ENCODE measurements around the gene PLEKHM3.

The PLEKHM3 gene

GRCh38 chr2:207935991-207936370, 89.3 kb downstream of the PLEKHM3 start:
- Mint-ChIP-seq H3K27ac (no peak overlapping the region), H3K27me3 (ENCODE audit: low read depth) (no peaks in the 10 kb centered on the region), H3K4me3 (no peak overlapping the region)

GRCh38 chr2:207935121-207935990, 90.0 kb downstream of the PLEKHM3 start:
- H3K9me3 Mint-ChIP-seq, result no peaks in the 10 kb centered on the region
- no peak overlapping the region for H3K27ac Mint-ChIP-seq
- H3K27me3 Mint-ChIP-seq (ENCODE audit: low read depth), result no peaks in the 10 kb centered on the region
- no peak overlapping the region for H3K4me3 Mint-ChIP-seq
- H3K4me1 Mint-ChIP-seq (ENCODE audit: low read depth), result no peaks in the 10 kb centered on the region
- H3K36me3 Mint-ChIP-seq (ENCODE audit: low read depth), result no peaks in the 10 kb centered on the region

More at GRCh38 chr2:207935991-207936370, 89.3 kb downstream of the PLEKHM3 start:
- no peaks in the 10 kb centered on the region for H3K36me3 Mint-ChIP-seq (ENCODE audit: low read depth)
- H3K4me1 Mint-ChIP-seq (ENCODE audit: low read depth), result no peaks in the 10 kb centered on the region
- H3K9me3 Mint-ChIP-seq, result no peaks in the 10 kb centered on the region

GRCh38 chr2:207934720-207935119, 90.6 kb downstream of the PLEKHM3 start:
- Mint-ChIP-seq H3K9me3 (no peaks in the 10 kb centered on the region), H3K27me3 (ENCODE audit: low read depth) (no peaks in the 10 kb centered on the region), H3K4me1 (ENCODE audit: low read depth) (no peaks in the 10 kb centered on the region), H3K36me3 (ENCODE audit: low read depth) (no peaks in the 10 kb centered on the region), H3K27ac (no peak overlapping the region), H3K4me3 (no peak overlapping the region)

GRCh38 chr2:207933396-207934065, 91.8 kb downstream of the PLEKHM3 start:
- no peak overlapping the region for H3K4me3 Mint-ChIP-seq
- no peaks in the 10 kb centered on the region for H3K9me3 Mint-ChIP-seq
- H3K27ac Mint-ChIP-seq, result no peak overlapping the region
- no peaks in the 10 kb centered on the region for H3K4me1 Mint-ChIP-seq (ENCODE audit: low read depth)
- H3K36me3 Mint-ChIP-seq (ENCODE audit: low read depth), result no peaks in the 10 kb centered on the region
- H3K27me3 Mint-ChIP-seq (ENCODE audit: low read depth), result no peaks in the 10 kb centered on the region

GRCh38 chr2:207932106-207932505, 93.2 kb downstream of the PLEKHM3 start:
- no peak overlapping the region for H3K27ac Mint-ChIP-seq
- no peak overlapping the region for H3K4me3 Mint-ChIP-seq
- H3K9me3 Mint-ChIP-seq, result no peaks in the 10 kb centered on the region
- H3K27me3 Mint-ChIP-seq (ENCODE audit: low read depth), result no peaks in the 10 kb centered on the region
- no peaks in the 10 kb centered on the region for H3K36me3 Mint-ChIP-seq (ENCODE audit: low read depth)
- no peaks in the 10 kb centered on the region for H3K4me1 Mint-ChIP-seq (ENCODE audit: low read depth)

- no peaks in the 10 kb centered on the region for H3K9me3 Mint-ChIP-seq
- H3K27ac Mint-ChIP-seq, result no peak overlapping the region
- H3K4me1 Mint-ChIP-seq (ENCODE audit: low read depth), result peaks cover 2% of the 10 kb centered on the region
- H3K27me3 Mint-ChIP-seq (ENCODE audit: low read depth), result no peaks in the 10 kb centered on the region
- no peak overlapping the region for H3K4me3 Mint-ChIP-seq
- H3K36me3 Mint-ChIP-seq (ENCODE audit: low read depth), result no peaks in the 10 kb centered on the region
Measured at GRCh38 chr2:207930747-207931146, 94.6 kb downstream of the PLEKHM3 start.

- Mint-ChIP-seq H3K27ac (no peak overlapping the region), H3K36me3 (ENCODE audit: low read depth) (no peaks in the 10 kb centered on the region), H3K27me3 (ENCODE audit: low read depth) (no peaks in the 10 kb centered on the region), H3K4me1 (ENCODE audit: low read depth) (peaks cover 5% of the 10 kb centered on the region), H3K9me3 (no peaks in the 10 kb centered on the region), H3K4me3 (no peak overlapping the region)
Measured at GRCh38 chr2:207929923-207930322, 95.4 kb downstream of the PLEKHM3 start.

GRCh38 chr2:207928079-207928478, 97.2 kb downstream of the PLEKHM3 start:
- Mint-ChIP-seq H3K27ac (no peak overlapping the region), H3K4me3 (no peak overlapping the region), H3K27me3 (ENCODE audit: low read depth) (no peaks in the 10 kb centered on the region), H3K36me3 (ENCODE audit: low read depth) (no peaks in the 10 kb centered on the region), H3K9me3 (no peaks in the 10 kb centered on the region), H3K4me1 (ENCODE audit: low read depth) (peaks cover 5% of the 10 kb centered on the region)

- H3K4me3 Mint-ChIP-seq, result no peak overlapping the region
- H3K36me3 Mint-ChIP-seq (ENCODE audit: low read depth), result no peaks in the 10 kb centered on the region
- H3K4me1 Mint-ChIP-seq (ENCODE audit: low read depth), result peaks cover 5% of the 10 kb centered on the region
- H3K9me3 Mint-ChIP-seq, result no peaks in the 10 kb centered on the region
- no peaks in the 10 kb centered on the region for H3K27me3 Mint-ChIP-seq (ENCODE audit: low read depth)
- H3K27ac Mint-ChIP-seq, result no peak overlapping the region
Measured at GRCh38 chr2:207926989-207927300, 98.4 kb downstream of the PLEKHM3 start.

GRCh38 chr2:207926133-207926988, 99.0 kb downstream of the PLEKHM3 start:
- Mint-ChIP-seq H3K4me1 (ENCODE audit: low read depth) (peaks cover 5% of the 10 kb centered on the region), H3K9me3 (no peaks in the 10 kb centered on the region), H3K4me3 (no peak overlapping the region), H3K27me3 (ENCODE audit: low read depth) (no peaks in the 10 kb centered on the region), H3K27ac (no peak overlapping the region), H3K36me3 (ENCODE audit: low read depth) (no peaks in the 10 kb centered on the region)

- Mint-ChIP-seq H3K4me3 (peak overlapping the region; percentile 16), H3K36me3 (ENCODE audit: low read depth) (no peaks in the 10 kb centered on the region), H3K27ac (no peak overlapping the region), H3K27me3 (ENCODE audit: low read depth) (no peaks in the 10 kb centered on the region), H3K9me3 (no peaks in the 10 kb centered on the region), H3K4me1 (ENCODE audit: low read depth) (peaks cover 5% of the 10 kb centered on the region)
Measured at GRCh38 chr2:207925601-207926000, 99.7 kb downstream of the PLEKHM3 start.

- H3K4me1 Mint-ChIP-seq (ENCODE audit: low read depth), result peaks cover 5% of the 10 kb centered on the region
- H3K4me3 Mint-ChIP-seq, result no peak overlapping the region
- H3K27me3 Mint-ChIP-seq (ENCODE audit: low read depth), result no peaks in the 10 kb centered on the region
- H3K9me3 Mint-ChIP-seq, result no peaks in the 10 kb centered on the region
- H3K36me3 Mint-ChIP-seq (ENCODE audit: low read depth), result no peaks in the 10 kb centered on the region
- no peak overlapping the region for H3K27ac Mint-ChIP-seq
Measured at GRCh38 chr2:207921606-207922005, 103.7 kb downstream of the PLEKHM3 start.

GRCh38 chr2:207920721-207921120, 104.6 kb downstream of the PLEKHM3 start:
- H3K4me3 Mint-ChIP-seq, result no peak overlapping the region
- peaks cover 3% of the 10 kb centered on the region for H3K4me1 Mint-ChIP-seq (ENCODE audit: low read depth)
- no peaks in the 10 kb centered on the region for H3K9me3 Mint-ChIP-seq
- no peaks in the 10 kb centered on the region for H3K27me3 Mint-ChIP-seq (ENCODE audit: low read depth)
- no peak overlapping the region for H3K27ac Mint-ChIP-seq
- H3K36me3 Mint-ChIP-seq (ENCODE audit: low read depth), result no peaks in the 10 kb centered on the region

GRCh38 chr2:207920321-207920720, 105.0 kb downstream of the PLEKHM3 start:
- no peak overlapping the region for H3K4me3 Mint-ChIP-seq
- H3K27me3 Mint-ChIP-seq (ENCODE audit: low read depth), result no peaks in the 10 kb centered on the region
- no peaks in the 10 kb centered on the region for H3K36me3 Mint-ChIP-seq (ENCODE audit: low read depth)
- no peak overlapping the region for H3K27ac Mint-ChIP-seq
- H3K4me1 Mint-ChIP-seq (ENCODE audit: low read depth), result no peaks in the 10 kb centered on the region
- no peaks in the 10 kb centered on the region for H3K9me3 Mint-ChIP-seq

Data from T-helper 1 cell treated with Interleukin-12 subunit alpha and Interleukin-12 subunit beta and Interleukin-4 antibody, amounts not matched to agents 30 μg/mL and 1 μg/mL, for 36 hours (primary cell).